ENCODE results near the gene CNTFR. TPM values are rescaled to one million over a fixed set of nuclear protein-coding genes. Genes with fewer than 3 reads are reported as not detected.

The CNTFR gene
- total and polyA plus RNA-seq, 10 of the 15 experiments (the other 5 are each of a cell fraction or from before 2014, with no cell fraction given): not detected

DNA sequence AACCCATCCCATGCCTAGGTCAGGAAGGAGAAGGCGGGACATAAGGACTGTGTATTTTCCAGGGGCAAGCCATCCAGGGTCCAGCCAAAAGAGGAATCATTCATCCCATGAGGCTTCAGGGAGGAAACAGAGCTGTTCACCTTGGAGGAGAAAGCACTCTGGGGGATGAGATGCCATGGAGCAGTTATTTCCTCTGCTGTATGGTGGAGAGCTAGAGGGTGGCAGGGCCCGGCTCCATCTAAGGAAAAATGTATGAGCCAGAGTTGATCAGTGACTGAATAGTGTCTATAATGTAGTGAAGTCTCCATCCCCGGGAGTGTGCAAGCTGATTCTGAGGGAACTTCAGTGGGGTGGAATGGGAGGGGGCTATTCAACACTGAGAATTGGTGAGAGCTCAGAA, 74.7 kb downstream of the CNTFR start:
- H3K27me3 ChIP-seq (replicated peaks in 1 of 2; ENCODE audit: control insufficient read depth in 2 of 2, insufficient read depth in 2 of 2, low read length in 1 of 2): peaks cover 5 to 19% of the 10 kb centered on the region in 2 experiments; a peak in 3 of 4 replicates
- intact Hi-C loops (cut with micrococcal nuclease; ENCODE audit: unreplicated experiment): no loop called here
- no peaks in the 10 kb centered on the region for H3K9me3 ChIP-seq (replicated peaks; ENCODE audit: control insufficient read depth, insufficient read depth, low read length)
- ATAC-seq: no peak
- in situ Hi-C loops (cut with MboI): no loop called here
- ChIA-PET SMC1A (ENCODE audit: uncharacterized antibody, unreplicated experiment) (no interaction called here), RAD21 (ENCODE audit: unreplicated experiment) (no interaction called here), CTCF (interaction anchor here (1.0 to 1.1 kb wide), 3 partner anchors 14 to 110 kb away, joined by 3 read pairs; no protein-coding TSS in a partner anchor), POLR2A (no interaction called here)
- no peaks in the 10 kb centered on the region for H3K4me1 ChIP-seq (ENCODE audit: control insufficient read depth, insufficient read depth, low read length)
- no peak overlapping the region for H3K9ac ChIP-seq (ENCODE audit: control insufficient read depth, insufficient read depth, low read length)
- no peaks in the 10 kb centered on the region for H3K36me3 ChIP-seq (ENCODE audit: control insufficient read depth in 2 of 2, insufficient read depth in 2 of 2, low read length in 1 of 2)
- no peaks in the 10 kb centered on the region for H3K79me2 ChIP-seq (ENCODE audit: control insufficient read depth, insufficient read depth, low read length)
- H3K4me3 ChIP-seq: no peak overlapping the region
- H4K20me1 ChIP-seq (ENCODE audit: control insufficient read depth, insufficient read depth): no peaks in the 10 kb centered on the region
- BruUV-seq (replicated peaks): no TSS peak
- no peak overlapping the region for H2AFZ ChIP-seq (ENCODE audit: control insufficient read depth, low read depth, low read length)
- H3K4me2 ChIP-seq (ENCODE audit: control insufficient read depth, insufficient read depth): no peak overlapping the region
- H3K27ac ChIP-seq (ENCODE audit: control insufficient read depth, insufficient read depth): no peak overlapping the region
- WGBS (ENCODE audit: insufficient coverage, insufficient replicate concordance, low lambda C conversion rate, missing lambda C conversion rate): 20% methylated on average over 3 of the region's 3 CpGs
- DNase-seq (ENCODE audit: low read depth, low spot score): no peak
- no peak for FAIRE-seq
- TF ChIP-seq ESRRA (IDR thresholded peaks at IDR 0.05; ENCODE audit: low read length) (no peak), CEBPB (IDR thresholded peaks at IDR 0.05; ENCODE audit: borderline replicate concordance in 1 of 2, low read depth in 2 of 2, low read length in 2 of 2) (no peak), SPI1 (IDR thresholded peaks at IDR 0.05; ENCODE audit: borderline replicate concordance, insufficient read depth, low read depth, low read length) (no peak), YY1 (IDR thresholded peaks at IDR 0.05; ENCODE audit: low read depth, low read length) (no peak), KDM1A (IDR thresholded peaks at IDR 0.05; ENCODE audit: borderline replicate concordance) (no peak), MTA2 (IDR thresholded peaks at IDR 0.05; ENCODE audit: low read depth) (no peak), NR2C1 (IDR thresholded peaks at IDR 0.05) (no peak), GABPA (IDR thresholded peaks at IDR 0.05; ENCODE audit: low read depth) (no peak), IRF4 (IDR thresholded peaks at IDR 0.05; ENCODE audit: low read depth, low read length) (no peak), BCL11A (IDR thresholded peaks at IDR 0.05; ENCODE audit: low read depth, low read length) (no peak), WRNIP1 (IDR thresholded peaks at IDR 0.05; ENCODE audit: borderline replicate concordance, low read depth, low read length) (no peak), MYC (IDR thresholded peaks at IDR 0.05; ENCODE audit: insufficient read depth, insufficient read length, insufficient replicate concordance, low read length, severe bottlenecking) (no peak)
- TF ChIP-seq, protein P1, sequence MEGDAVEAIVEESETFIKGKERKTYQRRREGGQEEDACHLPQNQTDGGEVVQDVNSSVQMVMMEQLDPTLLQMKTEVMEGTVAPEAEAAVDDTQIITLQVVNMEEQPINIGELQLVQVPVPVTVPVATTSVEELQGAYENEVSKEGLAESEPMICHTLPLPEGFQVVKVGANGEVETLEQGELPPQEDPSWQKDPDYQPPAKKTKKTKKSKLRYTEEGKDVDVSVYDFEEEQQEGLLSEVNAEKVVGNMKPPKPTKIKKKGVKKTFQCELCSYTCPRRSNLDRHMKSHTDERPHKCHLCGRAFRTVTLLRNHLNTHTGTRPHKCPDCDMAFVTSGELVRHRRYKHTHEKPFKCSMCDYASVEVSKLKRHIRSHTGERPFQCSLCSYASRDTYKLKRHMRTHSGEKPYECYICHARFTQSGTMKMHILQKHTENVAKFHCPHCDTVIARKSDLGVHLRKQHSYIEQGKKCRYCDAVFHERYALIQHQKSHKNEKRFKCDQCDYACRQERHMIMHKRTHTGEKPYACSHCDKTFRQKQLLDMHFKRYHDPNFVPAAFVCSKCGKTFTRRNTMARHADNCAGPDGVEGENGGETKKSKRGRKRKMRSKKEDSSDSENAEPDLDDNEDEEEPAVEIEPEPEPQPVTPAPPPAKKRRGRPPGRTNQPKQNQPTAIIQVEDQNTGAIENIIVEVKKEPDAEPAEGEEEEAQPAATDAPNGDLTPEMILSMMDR (IDR thresholded peaks at IDR 0.05 in 2 of 3, conservative IDR thresholded peaks at IDR 0.05 in 1 of 3; ENCODE audit: control insufficient read depth in 2 of 3, extremely low read depth in 1 of 3, insufficient read depth in 1 of 3, low read depth in 3 of 3, low read length in 3 of 3): no peak
- TF ChIP-seq, protein P2, sequence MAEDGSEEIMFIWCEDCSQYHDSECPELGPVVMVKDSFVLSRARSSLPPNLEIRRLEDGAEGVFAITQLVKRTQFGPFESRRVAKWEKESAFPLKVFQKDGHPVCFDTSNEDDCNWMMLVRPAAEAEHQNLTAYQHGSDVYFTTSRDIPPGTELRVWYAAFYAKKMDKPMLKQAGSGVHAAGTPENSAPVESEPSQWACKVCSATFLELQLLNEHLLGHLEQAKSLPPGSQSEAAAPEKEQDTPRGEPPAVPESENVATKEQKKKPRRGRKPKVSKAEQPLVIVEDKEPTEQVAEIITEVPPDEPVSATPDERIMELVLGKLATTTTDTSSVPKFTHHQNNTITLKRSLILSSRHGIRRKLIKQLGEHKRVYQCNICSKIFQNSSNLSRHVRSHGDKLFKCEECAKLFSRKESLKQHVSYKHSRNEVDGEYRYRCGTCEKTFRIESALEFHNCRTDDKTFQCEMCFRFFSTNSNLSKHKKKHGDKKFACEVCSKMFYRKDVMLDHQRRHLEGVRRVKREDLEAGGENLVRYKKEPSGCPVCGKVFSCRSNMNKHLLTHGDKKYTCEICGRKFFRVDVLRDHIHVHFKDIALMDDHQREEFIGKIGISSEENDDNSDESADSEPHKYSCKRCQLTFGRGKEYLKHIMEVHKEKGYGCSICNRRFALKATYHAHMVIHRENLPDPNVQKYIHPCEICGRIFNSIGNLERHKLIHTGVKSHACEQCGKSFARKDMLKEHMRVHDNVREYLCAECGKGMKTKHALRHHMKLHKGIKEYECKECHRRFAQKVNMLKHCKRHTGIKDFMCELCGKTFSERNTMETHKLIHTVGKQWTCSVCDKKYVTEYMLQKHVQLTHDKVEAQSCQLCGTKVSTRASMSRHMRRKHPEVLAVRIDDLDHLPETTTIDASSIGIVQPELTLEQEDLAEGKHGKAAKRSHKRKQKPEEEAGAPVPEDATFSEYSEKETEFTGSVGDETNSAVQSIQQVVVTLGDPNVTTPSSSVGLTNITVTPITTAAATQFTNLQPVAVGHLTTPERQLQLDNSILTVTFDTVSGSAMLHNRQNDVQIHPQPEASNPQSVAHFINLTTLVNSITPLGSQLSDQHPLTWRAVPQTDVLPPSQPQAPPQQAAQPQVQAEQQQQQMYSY (CRISPR knock-in tag; IDR thresholded peaks at IDR 0.05): no peak
- TF ChIP-seq, protein P3, sequence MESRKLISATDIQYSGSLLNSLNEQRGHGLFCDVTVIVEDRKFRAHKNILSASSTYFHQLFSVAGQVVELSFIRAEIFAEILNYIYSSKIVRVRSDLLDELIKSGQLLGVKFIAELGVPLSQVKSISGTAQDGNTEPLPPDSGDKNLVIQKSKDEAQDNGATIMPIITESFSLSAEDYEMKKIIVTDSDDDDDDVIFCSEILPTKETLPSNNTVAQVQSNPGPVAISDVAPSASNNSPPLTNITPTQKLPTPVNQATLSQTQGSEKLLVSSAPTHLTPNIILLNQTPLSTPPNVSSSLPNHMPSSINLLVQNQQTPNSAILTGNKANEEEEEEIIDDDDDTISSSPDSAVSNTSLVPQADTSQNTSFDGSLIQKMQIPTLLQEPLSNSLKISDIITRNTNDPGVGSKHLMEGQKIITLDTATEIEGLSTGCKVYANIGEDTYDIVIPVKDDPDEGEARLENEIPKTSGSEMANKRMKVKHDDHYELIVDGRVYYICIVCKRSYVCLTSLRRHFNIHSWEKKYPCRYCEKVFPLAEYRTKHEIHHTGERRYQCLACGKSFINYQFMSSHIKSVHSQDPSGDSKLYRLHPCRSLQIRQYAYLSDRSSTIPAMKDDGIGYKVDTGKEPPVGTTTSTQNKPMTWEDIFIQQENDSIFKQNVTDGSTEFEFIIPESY (IDR thresholded peaks at IDR 0.05): no peak
